ENCODE results near the gene TIGAR.

The TIGAR gene

DNA sequence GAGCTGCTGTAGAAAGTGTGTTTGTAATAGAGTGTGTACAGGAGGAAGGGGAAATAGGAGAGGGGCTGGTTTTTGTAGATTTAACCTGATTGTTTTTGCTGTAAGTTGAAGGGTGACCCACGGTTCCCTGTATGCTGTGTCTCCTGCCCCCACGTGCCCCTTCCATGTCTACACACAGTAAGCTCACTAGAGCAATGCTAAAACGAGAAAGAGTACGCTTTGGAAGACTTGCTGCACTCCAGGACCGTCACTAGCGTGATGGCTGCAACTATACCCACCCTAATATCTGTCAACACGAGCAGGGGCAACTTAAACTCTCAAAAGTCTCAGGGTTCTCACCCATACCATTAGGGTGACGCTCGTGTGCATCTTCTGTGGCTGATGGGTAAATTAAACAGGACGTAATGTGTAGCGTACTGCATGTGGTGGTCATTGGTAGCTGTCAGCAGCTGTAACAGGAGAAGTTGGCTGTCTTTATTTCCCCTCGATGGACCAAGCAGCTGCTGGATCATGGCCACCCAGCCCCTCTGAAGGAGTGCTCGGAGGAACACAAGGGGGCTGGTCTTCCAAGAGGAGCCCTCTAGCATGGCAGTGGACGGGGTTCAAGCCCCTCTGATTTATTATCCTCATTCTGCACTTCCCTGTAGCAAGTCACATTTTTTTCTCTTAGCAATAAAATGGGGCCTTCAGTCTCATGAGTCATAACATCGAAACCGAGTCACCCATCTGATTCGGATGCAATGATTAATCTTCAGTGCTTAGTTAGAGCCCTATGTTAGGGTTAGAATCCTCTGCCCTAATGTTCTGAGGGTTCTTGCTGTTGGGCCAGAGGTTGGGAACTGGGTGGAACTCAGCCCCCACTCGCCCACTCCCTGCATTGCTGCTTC is 33.4 kb upstream of the TIGAR start:
- Mint-ChIP-seq H3K4me3 (no peak overlapping the region), H3K9me3 (no peaks in the 10 kb centered on the region), H3K36me3 (peaks cover 88% of the 10 kb centered on the region), H3K4me1 (peaks cover 82% of the 10 kb centered on the region), H3K27me3 (no peaks in the 10 kb centered on the region), H3K27ac (peak overlapping the region; percentile 66)
- CTCF ChIA-PET = interaction anchor here (2.5 to 4.3 kb wide), 2 partner anchors 11 to 403 kb away, joined by 9 to 19 read pairs; no protein-coding TSS in a partner anchor
- no peak for DNase-seq

GRCh38 chr12:4288296-4289131 is 32.5 kb upstream of the TIGAR start:
- Mint-ChIP-seq H3K36me3 (peaks cover 89% of the 10 kb centered on the region), H3K27me3 (no peaks in the 10 kb centered on the region), H3K9me3 (no peaks in the 10 kb centered on the region), H3K4me1 (peaks cover 85% of the 10 kb centered on the region), H3K27ac (peak overlapping the region; percentile 66), H3K4me3 (no peak overlapping the region)
- no peak for DNase-seq
- CTCF ChIA-PET = interaction anchor here (4.3 kb wide), 1 partner anchor 12 kb away, joined by 19 read pairs; no protein-coding TSS in a partner anchor

- no peak for DNase-seq
- H3K27me3 Mint-ChIP-seq = no peaks in the 10 kb centered on the region
- CTCF ChIA-PET = interaction anchor here (0.6 to 4.3 kb wide), 2 partner anchors 13 to 136 kb away, joined by 3 to 19 read pairs; no protein-coding TSS in a partner anchor
- peak overlapping the region; percentile 43 for H3K27ac Mint-ChIP-seq
- H3K4me1 Mint-ChIP-seq = peaks cover 85% of the 10 kb centered on the region
- peaks cover 90% of the 10 kb centered on the region for H3K36me3 Mint-ChIP-seq
- H3K9me3 Mint-ChIP-seq = no peaks in the 10 kb centered on the region
- H3K4me3 Mint-ChIP-seq = no peak overlapping the region
Measured at GRCh38 chr12:4289231-4289878, 31.7 kb upstream of the TIGAR start.

- Mint-ChIP-seq H3K4me1 (peaks cover 89% of the 10 kb centered on the region), H3K27ac (peak overlapping the region; percentile 4), H3K9me3 (no peaks in the 10 kb centered on the region), H3K36me3 (peaks cover 92% of the 10 kb centered on the region), H3K27me3 (no peaks in the 10 kb centered on the region), H3K4me3 (no peak overlapping the region)
- DNase-seq = no peak
- CTCF ChIA-PET = interaction anchor here (0.6 to 3.9 kb wide), 2 partner anchors 12 to 137 kb away, joined by 3 to 22 read pairs; no protein-coding TSS in a partner anchor
Measured at GRCh38 chr12:4289998-4290790, 30.8 kb upstream of the TIGAR start.

GRCh38 chr12:4292341-4293073 is 28.5 kb upstream of the TIGAR start:
- Mint-ChIP-seq H3K9me3 (no peaks in the 10 kb centered on the region), H3K4me3 (no peak overlapping the region), H3K36me3 (peaks cover 84% of the 10 kb centered on the region), H3K4me1 (peaks cover 78% of the 10 kb centered on the region), H3K27ac (peak overlapping the region; percentile 45), H3K27me3 (no peaks in the 10 kb centered on the region)
- CTCF ChIA-PET = interaction anchor here (0.9 to 3.9 kb wide), 3 partner anchors 9 to 407 kb away, joined by 4 to 22 read pairs (median 5); no protein-coding TSS in a partner anchor
- no peak for DNase-seq

GRCh38 chr12:4293299-4293965 is 27.6 kb upstream of the TIGAR start:
- H3K27me3 Mint-ChIP-seq = no peaks in the 10 kb centered on the region
- peaks cover 83% of the 10 kb centered on the region for H3K36me3 Mint-ChIP-seq
- peaks cover 69% of the 10 kb centered on the region for H3K4me1 Mint-ChIP-seq
- H3K4me3 Mint-ChIP-seq = peak overlapping the region; percentile 35
- CTCF ChIA-PET = interaction anchor here (0.9 to 3.9 kb wide), 2 partner anchors 16 to 408 kb away, joined by 5 to 22 read pairs; no protein-coding TSS in a partner anchor
- no peaks in the 10 kb centered on the region for H3K9me3 Mint-ChIP-seq
- peak overlapping the region; percentile 82 for H3K27ac Mint-ChIP-seq
- peak; percentile 39 for DNase-seq

DNA sequence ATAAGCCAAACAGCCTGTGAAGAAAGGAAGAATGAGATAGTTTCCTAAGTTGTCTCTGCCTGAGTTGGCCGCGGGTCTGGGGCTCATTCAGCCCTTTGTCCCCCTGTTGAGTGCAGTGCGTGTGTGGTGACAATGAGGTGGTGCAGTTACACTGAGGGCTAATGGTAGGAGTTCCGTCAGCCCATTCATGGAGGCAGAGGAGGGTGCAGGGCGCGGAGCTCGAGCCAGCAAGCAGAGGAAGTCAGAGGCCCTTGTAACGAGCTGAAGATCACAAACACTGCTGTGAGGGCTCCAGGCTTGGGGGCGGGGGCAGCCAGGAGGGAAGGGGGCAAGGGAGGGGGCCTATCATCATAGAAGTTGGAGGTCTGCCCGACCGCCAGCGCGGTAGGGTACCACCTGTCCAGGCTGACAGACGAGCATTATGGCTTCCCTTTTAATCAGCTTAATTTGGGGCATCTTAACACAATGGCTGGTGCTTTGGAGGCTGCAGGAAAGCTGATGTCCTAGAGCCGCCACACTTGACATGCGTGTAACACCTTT is 27.0 kb upstream of the TIGAR start:
- Mint-ChIP-seq H3K27me3 (no peaks in the 10 kb centered on the region), H3K36me3 (peaks cover 78% of the 10 kb centered on the region), H3K9me3 (no peaks in the 10 kb centered on the region), H3K4me1 (peaks cover 63% of the 10 kb centered on the region), H3K4me3 (peak overlapping the region; percentile 35), H3K27ac (peak overlapping the region; percentile 82)
- DNase-seq = no peak
- CTCF ChIA-PET = interaction anchor here (0.9 to 3.9 kb wide), 2 partner anchors 16 to 187 kb away, joined by 3 to 22 read pairs; no protein-coding TSS in a partner anchor

DNA sequence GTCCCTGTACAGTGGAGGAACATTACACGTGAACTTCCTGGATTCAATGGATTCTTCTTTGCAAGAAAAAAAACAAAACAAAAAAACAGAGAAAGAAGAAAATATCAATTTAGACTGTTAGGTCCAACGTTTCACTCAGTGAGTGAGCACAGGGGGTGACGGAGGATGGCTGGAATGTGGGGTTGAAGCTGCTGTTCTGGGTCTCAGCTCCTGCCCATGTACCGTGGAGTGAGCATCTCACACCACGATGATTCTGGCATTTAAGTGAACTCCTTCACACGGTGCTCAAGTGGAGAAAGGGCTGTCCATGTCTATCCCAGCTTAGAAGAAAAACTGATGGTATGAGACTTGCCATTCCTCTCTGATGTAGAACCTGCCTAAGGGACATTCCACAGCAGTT is 24.3 kb upstream of the TIGAR start:
- no peak for DNase-seq
- CTCF ChIA-PET = no interaction called here

DNA sequence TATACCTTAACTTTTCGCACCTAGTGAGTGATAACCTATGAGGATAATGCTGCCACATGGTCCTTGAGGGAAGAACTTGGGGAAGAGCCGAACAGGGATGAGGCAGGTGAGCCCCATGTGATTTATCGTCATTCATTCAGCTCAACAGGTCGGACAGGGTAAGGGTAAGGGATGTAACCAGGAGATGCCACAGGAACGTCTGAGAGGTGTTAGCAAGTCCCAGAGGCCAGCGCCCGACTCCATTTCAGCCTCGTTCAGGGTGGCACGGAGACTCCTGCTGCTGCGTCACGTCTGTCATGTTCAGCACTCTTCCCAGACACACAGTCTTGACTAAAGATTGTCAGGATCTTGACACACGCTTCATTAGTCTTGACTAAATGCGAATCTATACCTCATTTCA is 23.4 kb upstream of the TIGAR start:
- H3K27ac Mint-ChIP-seq = peak overlapping the region; percentile 63
- no peaks in the 10 kb centered on the region for H3K27me3 Mint-ChIP-seq
- no peak overlapping the region for H3K4me3 Mint-ChIP-seq
- peaks cover 78% of the 10 kb centered on the region for H3K36me3 Mint-ChIP-seq
- H3K9me3 Mint-ChIP-seq = no peaks in the 10 kb centered on the region
- CTCF ChIA-PET = no interaction called here
- DNase-seq = no peak
- H3K4me1 Mint-ChIP-seq = peaks cover 35% of the 10 kb centered on the region

More for the DNA sequence above, 24.3 kb upstream of the TIGAR start:
- H3K27ac Mint-ChIP-seq = no peak overlapping the region
- H3K4me1 Mint-ChIP-seq = peaks cover 42% of the 10 kb centered on the region
- peaks cover 77% of the 10 kb centered on the region for H3K36me3 Mint-ChIP-seq
- H3K9me3 Mint-ChIP-seq = no peaks in the 10 kb centered on the region
- H3K27me3 Mint-ChIP-seq = no peaks in the 10 kb centered on the region
- no peak overlapping the region for H3K4me3 Mint-ChIP-seq

GRCh38 chr12:4300883-4301282 is 20.1 kb upstream of the TIGAR start:
- Mint-ChIP-seq H3K27ac (peak overlapping the region; percentile 11), H3K36me3 (peaks cover 79% of the 10 kb centered on the region), H3K4me3 (no peak overlapping the region), H3K9me3 (no peaks in the 10 kb centered on the region), H3K4me1 (peaks cover 6% of the 10 kb centered on the region), H3K27me3 (no peaks in the 10 kb centered on the region)
- no peak for DNase-seq
- CTCF ChIA-PET = no interaction called here

DNA sequence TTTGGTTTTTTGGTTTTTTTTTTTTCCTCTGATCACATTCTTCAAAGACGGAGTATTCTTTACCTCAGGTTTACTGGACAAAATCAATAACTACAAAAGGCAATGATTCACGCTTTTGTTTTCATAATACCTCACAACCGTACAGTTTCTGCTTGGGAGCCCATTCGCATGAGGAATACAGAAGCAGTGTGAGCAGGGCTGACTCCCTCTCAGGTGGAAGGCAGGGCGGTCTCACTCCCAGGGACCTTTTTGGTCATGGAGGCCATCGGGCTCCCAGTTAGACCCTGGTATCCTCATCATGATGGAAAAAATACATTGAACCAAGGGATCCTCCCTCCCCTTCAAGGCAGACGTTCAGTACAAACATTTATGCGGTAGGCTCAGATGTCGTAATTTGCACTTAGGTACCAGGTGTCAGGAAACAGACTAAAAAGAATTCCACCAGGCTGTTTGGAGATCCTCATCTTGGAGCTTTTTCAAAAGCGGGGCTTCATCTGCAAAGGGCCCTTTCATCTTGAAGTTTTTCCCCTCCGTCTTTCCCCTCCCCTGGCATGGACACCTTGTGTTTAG is 19.0 kb upstream of the TIGAR start:
- Mint-ChIP-seq H3K27me3 (no peaks in the 10 kb centered on the region), H3K9me3 (no peaks in the 10 kb centered on the region), H3K4me3 (no peak overlapping the region), H3K27ac (peak overlapping the region; percentile 13), H3K36me3 (peaks cover 80% of the 10 kb centered on the region), H3K4me1 (no peaks in the 10 kb centered on the region)
- DNase-seq = no peak
- CTCF ChIA-PET = no interaction called here

DNA sequence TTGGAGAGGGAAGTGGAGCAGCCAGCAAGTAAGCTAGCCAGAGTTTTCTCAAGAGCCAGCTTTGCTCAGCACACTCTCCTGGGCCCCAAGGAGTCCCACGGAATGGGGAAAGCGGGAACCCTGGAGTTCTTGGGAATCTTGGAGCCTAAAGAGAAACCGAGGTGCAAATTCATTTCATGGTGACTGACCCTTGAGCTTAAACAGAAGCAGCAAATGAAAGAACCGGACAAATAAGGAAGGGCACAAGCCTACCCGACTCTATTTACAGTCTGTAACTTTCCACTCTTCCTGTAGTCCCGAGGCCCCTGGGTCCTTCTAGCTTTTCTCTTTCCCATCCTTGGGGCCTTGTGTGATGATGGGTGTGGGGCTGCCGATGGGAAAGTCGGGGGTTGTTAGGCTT is 18.1 kb upstream of the TIGAR start:
- no peak overlapping the region for H3K4me3 Mint-ChIP-seq
- CTCF ChIA-PET = interaction anchor here (1.0 kb wide), 1 partner anchor 10 kb away, joined by 3 read pairs; no protein-coding TSS in a partner anchor
- H3K27me3 Mint-ChIP-seq = no peaks in the 10 kb centered on the region
- no peak overlapping the region for H3K27ac Mint-ChIP-seq
- no peak for DNase-seq
- no peaks in the 10 kb centered on the region for H3K9me3 Mint-ChIP-seq
- H3K36me3 Mint-ChIP-seq = peaks cover 83% of the 10 kb centered on the region
- no peaks in the 10 kb centered on the region for H3K4me1 Mint-ChIP-seq
